AG10803 (cell line): ENCODE data around the gene RALGAPA2.

Experiments used
- DNase-seq: peaks from one replicate; pipeline ENCODE4 v3.0.0; 2010; ENCODE audit warnings: low read depth
- H3K4me3 ChIP-seq: 2 replicates; pipeline ENCODE4 v1.5.1; 2011; ENCODE audit warnings: mild to moderate bottlenecking, low read length, control low read depth
- TF ChIP-seq, protein P1 (sequence below): conservative IDR thresholded peaks from 2 replicates; pipeline ENCODE4 v1.5.1; 2011; ENCODE audit warnings: mild to moderate bottlenecking, low read length, control low read depth, inconsistent platforms

The RALGAPA2 gene

DNA sequence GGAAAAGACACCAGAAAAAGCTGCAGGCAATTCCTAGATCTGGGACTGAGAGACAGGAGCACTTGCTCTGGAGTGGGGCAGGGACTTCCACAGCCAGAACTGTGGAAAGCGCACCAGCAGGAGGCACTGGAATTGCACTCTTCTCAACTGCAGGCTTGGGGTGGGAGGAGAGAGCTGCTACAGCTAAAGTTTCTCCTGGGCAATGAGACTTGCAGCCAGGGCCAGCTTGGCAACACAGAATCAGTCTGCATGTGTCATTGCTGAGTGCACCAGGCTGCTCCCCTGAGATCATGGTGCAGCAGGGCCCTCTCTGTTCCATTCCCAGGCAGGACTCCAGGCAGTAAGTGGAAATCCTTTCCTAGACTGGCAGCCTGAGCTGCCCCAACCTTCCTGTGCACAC is 198.7 kb downstream of the RALGAPA2 start:
- no peak overlapping the region for H3K4me3 ChIP-seq
- no peak for DNase-seq
- TF ChIP-seq, protein P1, sequence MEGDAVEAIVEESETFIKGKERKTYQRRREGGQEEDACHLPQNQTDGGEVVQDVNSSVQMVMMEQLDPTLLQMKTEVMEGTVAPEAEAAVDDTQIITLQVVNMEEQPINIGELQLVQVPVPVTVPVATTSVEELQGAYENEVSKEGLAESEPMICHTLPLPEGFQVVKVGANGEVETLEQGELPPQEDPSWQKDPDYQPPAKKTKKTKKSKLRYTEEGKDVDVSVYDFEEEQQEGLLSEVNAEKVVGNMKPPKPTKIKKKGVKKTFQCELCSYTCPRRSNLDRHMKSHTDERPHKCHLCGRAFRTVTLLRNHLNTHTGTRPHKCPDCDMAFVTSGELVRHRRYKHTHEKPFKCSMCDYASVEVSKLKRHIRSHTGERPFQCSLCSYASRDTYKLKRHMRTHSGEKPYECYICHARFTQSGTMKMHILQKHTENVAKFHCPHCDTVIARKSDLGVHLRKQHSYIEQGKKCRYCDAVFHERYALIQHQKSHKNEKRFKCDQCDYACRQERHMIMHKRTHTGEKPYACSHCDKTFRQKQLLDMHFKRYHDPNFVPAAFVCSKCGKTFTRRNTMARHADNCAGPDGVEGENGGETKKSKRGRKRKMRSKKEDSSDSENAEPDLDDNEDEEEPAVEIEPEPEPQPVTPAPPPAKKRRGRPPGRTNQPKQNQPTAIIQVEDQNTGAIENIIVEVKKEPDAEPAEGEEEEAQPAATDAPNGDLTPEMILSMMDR = no peak

DNA sequence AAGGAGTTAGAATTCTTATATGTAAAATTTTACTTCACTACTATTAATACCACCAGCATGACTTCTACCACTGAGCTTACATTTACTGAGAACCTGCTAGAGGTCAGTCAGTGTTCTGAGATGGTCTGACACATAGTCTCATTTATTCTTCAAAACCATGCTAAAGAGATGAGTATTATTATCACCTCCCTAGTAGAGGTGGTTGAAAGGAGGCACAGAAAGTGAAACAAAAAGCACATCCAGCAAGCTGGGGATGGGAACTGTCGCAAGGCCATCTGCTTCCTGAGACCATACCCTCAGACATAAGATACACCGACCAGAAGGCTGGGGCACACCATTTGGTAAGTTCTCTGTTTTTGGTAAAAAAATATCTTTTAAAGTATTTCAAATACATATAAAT is 206.9 kb downstream of the RALGAPA2 start:
- TF ChIP-seq, protein P1 = no peak
- no peak for DNase-seq
- no peak overlapping the region for H3K4me3 ChIP-seq

DNA sequence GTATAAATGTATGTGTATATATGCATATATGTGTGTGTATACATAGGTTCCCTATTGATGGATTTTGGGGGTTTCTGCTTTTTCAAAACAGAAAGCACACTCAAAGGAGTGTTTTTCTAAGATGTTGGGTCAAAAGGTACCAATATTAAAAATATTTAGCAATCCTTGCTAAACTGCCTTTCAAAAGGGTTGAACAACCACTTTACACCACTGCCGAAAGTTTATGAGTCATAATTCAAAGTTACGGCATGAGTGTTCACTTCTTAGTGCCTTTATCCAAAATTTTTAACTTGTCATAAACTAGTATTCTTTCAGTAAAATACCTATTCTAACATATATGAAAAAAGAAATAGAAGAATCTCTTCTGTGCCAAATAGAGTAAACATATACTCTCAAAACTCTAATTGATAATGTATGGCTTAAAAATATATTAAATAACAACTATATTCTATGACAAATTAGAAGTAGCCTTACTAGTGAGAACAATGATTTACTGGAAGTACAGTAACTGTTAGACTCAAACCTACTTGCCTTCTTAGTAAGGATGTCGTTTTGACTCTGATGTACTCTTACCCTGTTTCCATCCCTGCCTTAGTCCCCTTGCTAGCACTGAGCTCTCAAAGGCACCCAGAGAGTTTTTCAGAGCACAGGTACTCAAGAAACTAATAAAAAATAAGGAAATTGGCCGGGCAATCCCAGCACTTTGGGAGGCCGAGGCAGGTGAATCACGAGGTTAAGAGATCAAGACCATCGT is 208.5 kb downstream of the RALGAPA2 start:
- TF ChIP-seq, protein P1 = no peak

DNA sequence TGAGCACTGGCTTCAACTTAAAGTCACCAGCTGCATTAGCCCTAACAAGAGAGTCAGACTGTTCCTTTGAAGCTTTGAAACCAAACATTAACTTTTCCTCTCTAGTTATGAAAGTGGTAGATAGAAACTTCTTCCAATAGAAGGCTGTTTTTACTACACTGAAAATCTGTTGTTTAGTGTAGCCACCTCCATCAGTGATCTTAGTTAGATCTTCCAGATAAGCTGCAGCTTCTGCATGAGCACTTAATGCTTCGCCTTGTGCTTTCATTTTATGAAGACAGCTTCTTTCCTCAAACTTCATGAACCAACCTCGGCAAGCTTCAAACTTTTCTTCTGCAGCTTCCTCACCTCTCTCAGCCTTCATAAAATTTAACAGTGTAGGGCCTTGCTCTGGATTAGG is 211.3 kb downstream of the RALGAPA2 start:
- TF ChIP-seq, protein P1 = no peak
- no peak for DNase-seq
- no peak overlapping the region for H3K4me3 ChIP-seq

More for the DNA sequence above, 208.5 kb downstream of the RALGAPA2 start:
- DNase-seq = no peak
- no peak overlapping the region for H3K4me3 ChIP-seq

DNA sequence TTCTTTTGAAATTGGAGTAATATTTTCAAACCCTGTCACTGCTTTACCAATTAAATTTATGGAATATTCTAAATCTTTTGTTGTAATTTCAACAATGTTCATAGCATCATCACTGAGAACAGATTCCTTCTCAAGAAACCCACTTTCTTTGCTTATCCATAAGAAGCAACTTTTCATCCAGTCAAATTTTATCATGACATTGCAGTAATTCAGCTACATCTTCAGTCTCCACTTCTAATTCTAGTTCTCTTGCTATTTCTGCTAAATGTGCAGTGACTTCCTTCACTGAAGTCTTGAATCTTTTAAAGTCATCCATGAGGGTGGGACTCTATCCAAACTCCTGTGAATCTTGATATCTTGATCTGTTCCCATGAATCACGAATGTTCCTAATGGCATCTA is 212.1 kb downstream of the RALGAPA2 start:
- TF ChIP-seq, protein P1 = no peak
- DNase-seq = no peak

DNA sequence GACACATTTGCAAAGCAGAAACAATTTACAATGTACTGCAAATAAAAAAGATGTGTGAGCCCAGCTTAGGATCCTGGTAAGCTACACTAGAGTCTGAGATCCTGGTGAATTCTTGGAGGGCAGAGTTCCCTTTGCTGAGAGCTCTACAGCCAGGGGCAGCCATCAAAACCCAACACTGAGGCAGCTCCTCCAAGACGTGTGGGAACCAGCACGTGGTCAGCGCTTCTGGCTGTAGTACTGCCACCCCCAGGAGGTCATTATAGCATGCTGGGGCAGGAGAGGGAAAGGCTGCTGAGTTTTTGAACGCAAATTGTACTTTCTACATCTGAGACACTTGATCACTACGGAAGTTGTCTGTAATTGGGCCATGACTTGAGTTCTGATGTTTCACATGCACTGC is 213.0 kb downstream of the RALGAPA2 start:
- no peak overlapping the region for H3K4me3 ChIP-seq
- no peak for DNase-seq
- TF ChIP-seq, protein P1 = no peak

More for the DNA sequence above, 212.1 kb downstream of the RALGAPA2 start:
- H3K4me3 ChIP-seq = no peak overlapping the region
